ACC112 (cell line): ENCODE results near the gene FOXE3.
A peak's percentile ranks its signal among the peaks of the same experiment; 100 is the strongest.

Experiments used
- H2AFZ ChIP-seq: fragments of 200-600 bp; sonication (generic); one replicate; pipeline ENCODE4 v1.6.0; 2017; ENCODE audit warnings: antibody characterized with exemption, low read length; ENCODE audit not compliant: unreplicated experiment
- H3K27ac ChIP-seq: fragments of 200-600 bp; sonication (generic); 2 replicates; pipeline ENCODE4 v1.5.1; 2014; ENCODE audit warnings: low read depth, mild to moderate bottlenecking, antibody characterized with exemption, low read length, moderate library complexity
- H3K27me3 ChIP-seq: fragments of 200-600 bp; sonication (generic); 2 replicates; pipeline ENCODE4 v1.6.1; 2014; ENCODE audit warnings: mild to moderate bottlenecking, antibody characterized with exemption, low read length, moderate library complexity, mixed read lengths; ENCODE audit not compliant: insufficient read depth
- H3K36me3 ChIP-seq: fragments of 200-600 bp; sonication (generic); 2 replicates; pipeline ENCODE4 v1.6.1; 2016; ENCODE audit warnings: mild to moderate bottlenecking, antibody characterized with exemption, low read length, moderate library complexity, mixed read lengths; ENCODE audit not compliant: insufficient read depth
- H3K4me1 ChIP-seq: fragments of 200-600 bp; sonication (generic); one replicate; pipeline ENCODE4 v1.6.1; 2016; ENCODE audit warnings: low read length, mixed read lengths; ENCODE audit not compliant: insufficient read depth, unreplicated experiment, control insufficient read depth
- H3K4me3 ChIP-seq: fragments of 200-600 bp; sonication (generic); 2 replicates; pipeline ENCODE4 v1.5.1; 2014; ENCODE audit warnings: mild to moderate bottlenecking, low read depth, low read length
- H3K79me2 ChIP-seq: fragments of 200-600 bp; sonication (generic); one replicate; pipeline ENCODE4 v1.6.0; 2016; ENCODE audit warnings: low read length; ENCODE audit not compliant: control insufficient read depth, unreplicated experiment, insufficient read depth

The FOXE3 gene

DNA sequence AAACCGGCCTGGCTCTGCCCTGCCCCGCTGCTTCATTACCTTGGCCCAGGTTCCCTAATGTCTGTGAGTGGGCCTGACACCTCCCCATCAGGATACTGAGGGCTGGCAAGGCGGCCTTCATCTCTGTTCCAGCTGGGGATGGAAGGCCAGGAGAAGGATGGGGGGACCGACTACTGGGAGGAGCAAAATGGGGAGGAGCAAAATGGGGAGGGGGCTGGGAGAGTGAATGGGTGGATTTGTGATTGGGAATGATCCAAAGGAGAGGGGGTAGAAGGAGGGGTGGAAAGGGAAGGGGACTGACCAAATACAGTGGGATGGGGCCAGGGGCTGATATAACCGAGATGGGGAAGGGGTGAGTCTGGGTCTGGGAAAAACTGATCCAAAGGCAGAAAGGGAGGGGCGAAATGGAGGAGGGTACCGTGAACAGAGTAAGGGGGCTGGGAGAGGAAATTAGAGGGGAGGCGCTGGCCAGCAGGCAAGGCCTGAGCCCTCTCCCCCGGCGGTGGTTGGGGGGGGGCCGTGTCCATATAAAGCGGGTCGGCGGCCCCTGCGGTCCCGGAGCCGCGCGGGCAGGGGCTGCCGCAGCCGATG, at the start of gene FOXE3:
TSS of gene FOXE3 (plus strand) at position 558 of the 591 bp plus-strand sequence. CDS start at position 589, 31 bp downstream.
- Histone ChIP-seq H2AFZ (peak within 1 kb of the TSS; percentile 80), H3K27me3 (peaks cover 44% of the 10 kb centered on the region), H3K4me1 (no peaks in the 10 kb centered on the region), H3K36me3 (no peaks in the 10 kb centered on the region), H3K4me3 (peak within 1 kb of the TSS; percentile 55; the same call in 1 of the 2 replicates), H3K27ac (no peak within 1 kb of the TSS), H3K79me2 (no peaks in the 10 kb centered on the region)

DNA sequence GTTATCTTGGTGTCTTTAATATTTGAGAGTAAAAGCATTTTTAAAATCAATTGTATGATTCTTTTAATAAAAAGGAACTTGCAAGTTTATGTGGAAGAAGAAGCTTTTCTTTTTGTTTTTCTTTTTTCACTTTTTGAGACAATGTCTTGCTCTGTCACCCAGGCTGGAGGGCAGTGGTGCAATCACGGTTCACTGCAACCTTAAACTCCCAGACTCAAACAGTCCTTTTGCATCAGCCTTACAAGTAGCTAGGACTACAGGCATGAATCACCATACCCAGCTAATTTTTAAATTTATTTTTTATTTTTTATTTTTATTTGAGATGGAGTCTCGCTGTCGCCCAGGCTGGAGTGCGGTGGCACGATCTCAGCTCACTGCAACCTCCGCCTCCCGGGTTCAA, 48.4 kb upstream of the FOXE3 start:
- Histone ChIP-seq H3K79me2 (peaks cover 15% of the 10 kb centered on the region), H3K27ac (no peak overlapping the region), H3K27me3 (no peaks in the 10 kb centered on the region), H3K4me3 (no peak overlapping the region), H3K4me1 (no peaks in the 10 kb centered on the region), H3K36me3 (0 out of 2 replicates have a peak, but pooled peaks cover under 1% of the 10 kb centered on the region), H2AFZ (no peak overlapping the region)

DNA sequence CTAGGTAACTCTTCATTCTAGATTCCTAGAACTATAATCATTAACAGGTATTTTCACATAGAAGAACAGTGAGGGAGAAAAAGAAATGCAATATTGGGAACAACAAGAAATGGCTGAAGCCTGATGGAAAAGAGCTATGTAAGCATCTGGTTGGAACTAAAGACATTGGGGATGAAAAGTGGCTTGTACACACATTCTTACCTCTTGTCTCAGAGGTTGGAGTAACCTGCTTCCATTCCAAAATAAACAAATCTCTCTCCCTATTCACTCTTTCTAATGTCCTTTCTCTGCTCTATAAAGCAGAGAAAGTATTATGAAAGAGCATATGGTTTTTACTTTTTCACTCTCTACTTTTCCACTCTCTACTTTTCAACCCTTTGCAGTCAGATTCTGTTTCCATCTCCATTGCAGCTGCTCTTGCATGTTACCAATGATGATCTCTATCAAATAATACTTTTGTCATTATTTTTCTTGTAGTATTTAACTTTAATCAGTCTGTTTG, 45.0 kb upstream of the FOXE3 start:
- H2AFZ ChIP-seq: no peak overlapping the region
- no peak overlapping the region for H3K4me3 ChIP-seq
- no peaks in the 10 kb centered on the region for H3K27me3 ChIP-seq
- H3K4me1 ChIP-seq: no peaks in the 10 kb centered on the region
- peaks cover 17% of the 10 kb centered on the region for H3K36me3 ChIP-seq
- no peak overlapping the region for H3K27ac ChIP-seq
- peaks cover 4% of the 10 kb centered on the region for H3K79me2 ChIP-seq

GRCh38 chr1:47374501-47374900, 41.6 kb upstream of the FOXE3 start:
- Histone ChIP-seq H3K27ac (no peak overlapping the region), H3K79me2 (no peaks in the 10 kb centered on the region), H2AFZ (no peak overlapping the region), H3K4me1 (peaks cover 13% of the 10 kb centered on the region), H3K27me3 (no peaks in the 10 kb centered on the region), H3K4me3 (no peak overlapping the region), H3K36me3 (peaks cover 20% of the 10 kb centered on the region)

DNA sequence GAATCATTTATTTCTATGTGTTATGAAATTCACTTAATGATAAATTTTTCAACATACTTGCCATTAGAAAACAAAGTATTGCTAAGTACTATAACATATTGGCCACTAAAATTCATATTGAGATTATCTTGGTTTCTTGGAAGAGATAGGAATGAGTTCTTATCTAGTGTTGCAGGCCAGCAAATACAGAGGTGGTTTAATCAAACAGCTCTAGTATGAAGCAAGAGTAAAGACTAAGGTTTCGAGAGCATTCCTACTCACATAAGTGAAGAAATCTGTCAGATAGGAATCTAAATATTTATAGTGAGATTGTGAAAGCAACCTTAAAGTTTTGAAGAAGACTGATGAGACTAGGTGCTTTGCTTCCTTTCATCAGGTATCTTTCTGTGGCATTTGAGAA, 37.9 kb upstream of the FOXE3 start:
- no peak overlapping the region for H3K27ac ChIP-seq
- H3K4me3 ChIP-seq: no peak overlapping the region
- no peaks in the 10 kb centered on the region for H3K79me2 ChIP-seq
- H3K27me3 ChIP-seq: no peaks in the 10 kb centered on the region
- peaks cover 25% of the 10 kb centered on the region for H3K36me3 ChIP-seq
- peaks cover 18% of the 10 kb centered on the region for H3K4me1 ChIP-seq
- no peak overlapping the region for H2AFZ ChIP-seq

- Histone ChIP-seq H2AFZ (no peak overlapping the region), H3K4me3 (no peak overlapping the region), H3K27ac (no peak overlapping the region), H3K27me3 (no peaks in the 10 kb centered on the region), H3K4me1 (peaks cover 18% of the 10 kb centered on the region), H3K79me2 (no peaks in the 10 kb centered on the region), H3K36me3 (peaks cover 16% of the 10 kb centered on the region)
Measured at GRCh38 chr1:47380699-47381098, 35.4 kb upstream of the FOXE3 start.

- Histone ChIP-seq H2AFZ (no peak overlapping the region), H3K4me1 (peaks cover 18% of the 10 kb centered on the region), H3K79me2 (no peaks in the 10 kb centered on the region), H3K36me3 (peaks cover 12% of the 10 kb centered on the region), H3K27me3 (no peaks in the 10 kb centered on the region), H3K4me3 (no peak overlapping the region), H3K27ac (no peak overlapping the region)
Measured at GRCh38 chr1:47382399-47382983, 33.6 kb upstream of the FOXE3 start.

DNA sequence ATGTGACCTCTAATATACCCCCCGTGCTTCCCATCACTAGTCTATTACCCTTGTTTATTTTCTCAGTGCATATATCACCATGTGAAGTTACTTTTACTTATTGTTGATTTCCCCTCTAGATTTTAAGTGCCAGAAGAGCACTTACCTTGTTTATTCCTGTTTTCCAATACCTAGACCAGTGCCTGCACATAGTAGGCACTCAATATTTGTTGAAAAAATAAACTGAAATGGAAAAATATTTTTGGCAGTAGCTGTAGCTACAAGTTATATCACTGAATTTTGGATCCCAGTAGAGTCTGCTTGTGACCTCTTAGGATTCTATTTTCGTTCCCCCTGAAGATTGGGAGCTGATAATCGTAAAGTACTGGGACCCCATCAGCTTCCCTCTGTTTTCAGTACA, 32.0 kb upstream of the FOXE3 start:
- Histone ChIP-seq H3K79me2 (no peaks in the 10 kb centered on the region), H3K27me3 (no peaks in the 10 kb centered on the region), H3K27ac (no peak overlapping the region), H3K36me3 (peaks cover 12% of the 10 kb centered on the region), H3K4me3 (no peak overlapping the region), H2AFZ (no peak overlapping the region), H3K4me1 (peaks cover 18% of the 10 kb centered on the region)

DNA sequence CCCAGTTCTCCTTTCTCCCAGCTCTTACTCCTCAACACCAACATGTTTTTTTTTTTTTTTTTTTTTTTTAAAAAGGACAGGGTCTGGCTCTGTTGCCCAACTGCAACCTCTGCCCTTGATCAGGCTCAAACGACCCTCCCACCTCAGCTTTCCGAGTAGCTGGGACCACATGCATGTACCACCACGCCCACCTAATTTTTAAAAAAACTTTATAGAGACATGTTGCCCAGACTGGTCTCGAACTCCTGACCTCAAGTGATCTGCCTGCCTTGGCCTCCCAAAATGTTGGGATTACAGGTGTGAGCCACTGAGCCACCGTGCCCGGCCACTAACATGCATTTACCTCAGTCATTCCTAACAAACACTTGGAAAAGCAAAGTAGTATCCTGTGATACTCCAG, 31.1 kb upstream of the FOXE3 start:
- Histone ChIP-seq H3K79me2 (no peaks in the 10 kb centered on the region), H3K27me3 (no peaks in the 10 kb centered on the region), H2AFZ (no peak overlapping the region), H3K4me1 (peaks cover 9% of the 10 kb centered on the region), H3K27ac (no peak overlapping the region), H3K4me3 (no peak overlapping the region), H3K36me3 (peaks cover 12% of the 10 kb centered on the region)

- Histone ChIP-seq H3K27me3 (no peaks in the 10 kb centered on the region), H3K4me1 (peaks cover 8% of the 10 kb centered on the region), H3K36me3 (peaks cover 7% of the 10 kb centered on the region; the same call in 1 of the 2 replicates), H2AFZ (no peak overlapping the region), H3K79me2 (no peaks in the 10 kb centered on the region), H3K27ac (no peak overlapping the region), H3K4me3 (no peak overlapping the region)
Measured at GRCh38 chr1:47386268-47386667, 29.8 kb upstream of the FOXE3 start.
